Duodenal mucosa (tissue), 2 donors: ENCODE measurements around the gene SNX25.
A peak's percentile ranks its signal among the peaks of the same experiment; 100 is the strongest.

Source experiments
- H3K27ac ChIP-seq: one replicate; pipeline ENCODE4 v1.7.0; 2013; ENCODE audit warnings: low read depth, low read length
- H3K27me3 ChIP-seq, 2 donors: one replicate each; pipeline ENCODE4 v1.7.0; 2013; ENCODE audit warnings: low read length in 2 of 2, control low read depth in 1 of 2; ENCODE audit not compliant: insufficient read depth in 2 of 2, control insufficient read depth in 1 of 2
- H3K36me3 ChIP-seq, 2 donors: one replicate each; pipeline ENCODE4 v1.7.0; 2013; ENCODE audit warnings: low read length in 2 of 2, control low read depth in 1 of 2; ENCODE audit not compliant: insufficient read depth in 2 of 2, control insufficient read depth in 1 of 2
- H3K4me1 ChIP-seq, 2 donors: one replicate each; pipeline ENCODE4 v1.7.0; 2013; ENCODE audit warnings: low read length in 2 of 2, control low read depth in 1 of 2; ENCODE audit not compliant: insufficient read depth in 2 of 2, control insufficient read depth in 1 of 2
- H3K4me3 ChIP-seq, 2 donors: one replicate each; pipeline ENCODE4 v1.7.0; 2013; ENCODE audit warnings: low read length in 2 of 2, low read depth in 1 of 2
- H3K9ac ChIP-seq, 2 donors: one replicate each; pipeline ENCODE4 v1.7.0; 2013; ENCODE audit warnings: low read length in 2 of 2, low read depth in 1 of 2
- H3K9me3 ChIP-seq, 2 donors: one replicate each; pipeline ENCODE4 v1.7.0; 2013; ENCODE audit warnings: low read length in 2 of 2, control low read depth in 1 of 2; ENCODE audit not compliant: control insufficient read depth in 1 of 2

SNX25 gene

GRCh38 chr4:185396724-185397385, 187.5 kb downstream of the SNX25 start, which contains the start of gene ANKRD37:
ANKRD37 (plus strand) TSS chr4:185396841; CDS start chr4:185396924, 83 bp downstream.
- Histone ChIP-seq H3K27ac (peak within 1 kb of the TSS; percentile 100), H3K27me3 (no peaks in the 10 kb centered on the region), H3K4me1 (peaks cover 13 to 15% of the 10 kb centered on the region in 2 donors), H3K4me3 (peak within 1 kb of the TSS; percentile 86 to 92), H3K36me3 (peaks cover 6 to 10% of the 10 kb centered on the region in 2 donors), H3K9me3 (no peaks in the 10 kb centered on the region), H3K9ac (peak within 1 kb of the TSS; percentile 88 to 95)

- peak overlapping the region in 1 of 2 donors; percentile 19 for H3K4me3 ChIP-seq
- H3K9me3 ChIP-seq, result no peaks in the 10 kb centered on the region
- no peaks in the 10 kb centered on the region for H3K27me3 ChIP-seq
- H3K27ac ChIP-seq, result no peak overlapping the region
- H3K4me1 ChIP-seq, result peaks cover 13 to 15% of the 10 kb centered on the region in 2 donors
- no peak overlapping the region for H3K9ac ChIP-seq
- peaks cover 14% of the 10 kb centered on the region in 2 donors for H3K36me3 ChIP-seq
Measured at GRCh38 chr4:185398618-185399017, 189.2 kb downstream of the SNX25 start.

GRCh38 chr4:185399466-185399865, 190.1 kb downstream of the SNX25 start:
- H3K36me3 ChIP-seq, result peaks cover 14% of the 10 kb centered on the region in 2 donors
- H3K4me3 ChIP-seq, result peak overlapping the region in 1 of 2 donors; percentile 9
- H3K4me1 ChIP-seq, result peaks cover 13 to 14% of the 10 kb centered on the region in 2 donors
- H3K27ac ChIP-seq, result no peak overlapping the region
- no peak overlapping the region for H3K9ac ChIP-seq
- no peaks in the 10 kb centered on the region for H3K9me3 ChIP-seq
- no peaks in the 10 kb centered on the region for H3K27me3 ChIP-seq

GRCh38 chr4:185404031-185404430, 194.6 kb downstream of the SNX25 start:
- H3K9me3 ChIP-seq, result no peaks in the 10 kb centered on the region
- H3K36me3 ChIP-seq, result peaks cover 17 to 41% of the 10 kb centered on the region in 2 donors
- H3K4me3 ChIP-seq, result no peak overlapping the region
- H3K4me1 ChIP-seq, result no peaks in the 10 kb centered on the region
- no peak overlapping the region for H3K27ac ChIP-seq
- H3K27me3 ChIP-seq, result no peaks in the 10 kb centered on the region
- no peak overlapping the region for H3K9ac ChIP-seq

- Histone ChIP-seq H3K27me3 (no peaks in the 10 kb centered on the region), H3K9ac (no peak overlapping the region), H3K4me1 (no peaks in the 10 kb centered on the region), H3K9me3 (no peaks in the 10 kb centered on the region), H3K4me3 (no peak overlapping the region), H3K27ac (no peak overlapping the region), H3K36me3 (peaks cover 17 to 47% of the 10 kb centered on the region in 2 donors)
Measured at GRCh38 chr4:185405296-185405999, 196.1 kb downstream of the SNX25 start.

- peaks cover 16 to 53% of the 10 kb centered on the region in 2 donors for H3K36me3 ChIP-seq
- H3K27me3 ChIP-seq, result no peaks in the 10 kb centered on the region
Measured at GRCh38 chr4:185408432-185408831, 199.0 kb downstream of the SNX25 start.

GRCh38 chr4:185411849-185412248, 202.5 kb downstream of the SNX25 start:
- Histone ChIP-seq H3K4me1 (no peaks in the 10 kb centered on the region), H3K27me3 (no peaks in the 10 kb centered on the region), H3K4me3 (no peak overlapping the region), H3K9me3 (no peaks in the 10 kb centered on the region), H3K27ac (no peak overlapping the region), H3K36me3 (peaks cover 23 to 55% of the 10 kb centered on the region in 2 donors), H3K9ac (no peak overlapping the region)

More at GRCh38 chr4:185408432-185408831, 199.0 kb downstream of the SNX25 start:
- no peak overlapping the region for H3K27ac ChIP-seq
- no peaks in the 10 kb centered on the region for H3K4me1 ChIP-seq
- H3K9ac ChIP-seq, result no peak overlapping the region
- H3K9me3 ChIP-seq, result no peaks in the 10 kb centered on the region
- no peak overlapping the region for H3K4me3 ChIP-seq

GRCh38 chr4:185412412-185412811, 203.0 kb downstream of the SNX25 start:
- Histone ChIP-seq H3K27ac (no peak overlapping the region), H3K4me1 (no peaks in the 10 kb centered on the region), H3K9me3 (no peaks in the 10 kb centered on the region), H3K9ac (no peak overlapping the region), H3K36me3 (peaks cover 23 to 61% of the 10 kb centered on the region in 2 donors), H3K27me3 (no peaks in the 10 kb centered on the region), H3K4me3 (no peak overlapping the region)
